ENCODE data around the gene RIPOR3. TPM values are rescaled to one million over a fixed set of nuclear protein-coding genes. Genes with fewer than 3 reads are reported as not detected.
A peak's percentile ranks its signal among the peaks of the same experiment; 100 is the strongest.

Gene RIPOR3
- total RNA-seq, 1 experiment from 2014 or later: 0.46 TPM

DNA sequence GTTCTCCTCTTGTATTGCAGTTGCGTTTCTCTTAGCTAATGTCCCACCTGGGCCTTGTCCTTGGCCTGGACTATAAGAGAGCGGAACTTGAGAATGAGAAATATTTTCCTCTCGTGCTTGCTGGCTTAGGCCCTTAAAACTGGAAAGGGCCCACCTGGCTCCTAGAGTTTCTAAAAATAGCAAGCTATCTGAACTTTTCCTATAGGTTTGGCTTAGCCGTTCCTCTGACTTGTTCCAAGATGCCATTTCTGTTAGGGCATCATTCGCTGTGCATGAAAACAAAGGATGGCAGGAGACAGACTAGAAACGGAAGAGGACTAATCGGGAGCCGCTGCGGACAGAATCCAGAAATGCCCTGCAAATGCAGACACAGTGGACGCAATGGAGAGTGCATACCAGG is 4.5 kb downstream of the RIPOR3 start:
- Histone ChIP-seq H3K9me3 (ENCODE audit: control insufficient read depth, low read depth, low read length) (no peaks in the 10 kb centered on the region), H3K14ac (ENCODE audit: insufficient read depth, low read length) (no peak overlapping the region), H3T11ph (ENCODE audit: low read length) (no peak overlapping the region), H3K18ac (ENCODE audit: insufficient read length, low read depth, low read length) (no peak overlapping the region), H3K4me2 (ENCODE audit: insufficient read depth, insufficient read length, low read length) (no peak overlapping the region), H3K56ac (ENCODE audit: insufficient read length, low read depth, low read length) (no peak overlapping the region), H2BK120ac (ENCODE audit: low read depth, low read length, poor library complexity, severe bottlenecking) (no peak overlapping the region), H4K91ac (ENCODE audit: insufficient read length, low read depth, low read length) (no peak overlapping the region), H2AK5ac (ENCODE audit: insufficient read length, low read length) (no peak overlapping the region), H3K9ac (ENCODE audit: extremely low read depth, insufficient read length, low read length) (no peak overlapping the region), H4K8ac (replicated peaks; ENCODE audit: insufficient read length, low read depth, low read length) (no peak overlapping the region), H3K27me3 (ENCODE audit: insufficient read depth, low read length) (no peaks in the 10 kb centered on the region), H4K5ac (ENCODE audit: insufficient read length, low read depth, low read length) (no peak overlapping the region), H4K20me1 (ENCODE audit: control insufficient read depth, insufficient read depth, insufficient read length) (no peaks in the 10 kb centered on the region), H2AFZ (ENCODE audit: low read length) (no peak overlapping the region), H3K23ac (ENCODE audit: insufficient read length, low read depth, low read length) (no peak overlapping the region), H2BK5ac (ENCODE audit: insufficient read length, low read length) (no peak overlapping the region), H3K4me1 (ENCODE audit: insufficient read depth, low read length) (0 out of 2 replicates have a peak, but pooled peaks cover 3% of the 10 kb centered on the region), H3K4ac (ENCODE audit: low read depth, low read length) (no peak overlapping the region), H2BK20ac (ENCODE audit: low read depth, low read length, poor library complexity, severe bottlenecking) (no peak overlapping the region), H2BK12ac (ENCODE audit: insufficient read length, low read depth, low read length) (no peak overlapping the region), H2BK15ac (ENCODE audit: low read depth, low read length) (no peak overlapping the region), H3K79me2 (ENCODE audit: insufficient read depth, low read length) (no peaks in the 10 kb centered on the region), H3K79me1 (ENCODE audit: insufficient read depth, low read depth, low read length, poor library complexity, severe bottlenecking) (no peaks in the 10 kb centered on the region), H3K23me2 (ENCODE audit: insufficient read length, low read depth, low read length, poor library complexity, severe bottlenecking) (peaks cover 16% of the 10 kb centered on the region), H3K27ac (ENCODE audit: insufficient read length, low read depth, low read length) (no peak overlapping the region)
- H3K27ac Mint-ChIP-seq: 0 out of 7 replicates have a peak overlapping the region, but pooled peaks of 1 of the 3 experiments have one; percentile 34
- TF ChIP-seq, protein P1, sequence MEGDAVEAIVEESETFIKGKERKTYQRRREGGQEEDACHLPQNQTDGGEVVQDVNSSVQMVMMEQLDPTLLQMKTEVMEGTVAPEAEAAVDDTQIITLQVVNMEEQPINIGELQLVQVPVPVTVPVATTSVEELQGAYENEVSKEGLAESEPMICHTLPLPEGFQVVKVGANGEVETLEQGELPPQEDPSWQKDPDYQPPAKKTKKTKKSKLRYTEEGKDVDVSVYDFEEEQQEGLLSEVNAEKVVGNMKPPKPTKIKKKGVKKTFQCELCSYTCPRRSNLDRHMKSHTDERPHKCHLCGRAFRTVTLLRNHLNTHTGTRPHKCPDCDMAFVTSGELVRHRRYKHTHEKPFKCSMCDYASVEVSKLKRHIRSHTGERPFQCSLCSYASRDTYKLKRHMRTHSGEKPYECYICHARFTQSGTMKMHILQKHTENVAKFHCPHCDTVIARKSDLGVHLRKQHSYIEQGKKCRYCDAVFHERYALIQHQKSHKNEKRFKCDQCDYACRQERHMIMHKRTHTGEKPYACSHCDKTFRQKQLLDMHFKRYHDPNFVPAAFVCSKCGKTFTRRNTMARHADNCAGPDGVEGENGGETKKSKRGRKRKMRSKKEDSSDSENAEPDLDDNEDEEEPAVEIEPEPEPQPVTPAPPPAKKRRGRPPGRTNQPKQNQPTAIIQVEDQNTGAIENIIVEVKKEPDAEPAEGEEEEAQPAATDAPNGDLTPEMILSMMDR (conservative IDR thresholded peaks at IDR 0.05): no peak
- H3K4me1 Mint-ChIP-seq: peaks cover 22 to 28% of the 10 kb centered on the region in 2 experiments
- peaks cover 15% of the 10 kb centered on the region for H3K27me3 Mint-ChIP-seq (ENCODE audit: low read depth)
- no peak for DNase-seq
- H3K36me3 Mint-ChIP-seq (ENCODE audit: insufficient read depth in 1 of 3, low read depth in 3 of 3): no peaks in the 10 kb centered on the region
- H3K9me3 Mint-ChIP-seq: no peaks in the 10 kb centered on the region
- no CpG with 5 or more reads among the region's 10 CpGs for WGBS (ENCODE audit: extremely low coverage, insufficient read length, low lambda C conversion rate)
- H3K4me3 Mint-ChIP-seq: no peak overlapping the region
